ENCODE data around the gene TRAPPC3L. TPM values are rescaled to one million over a fixed set of nuclear protein-coding genes. Genes with fewer than 3 reads are reported as not detected.

TRAPPC3L gene
- total and polyA plus RNA-seq, 9 of the 15 experiments (the other 6 are each of a cell fraction or from before 2014, with no cell fraction given), result not detected

DNA sequence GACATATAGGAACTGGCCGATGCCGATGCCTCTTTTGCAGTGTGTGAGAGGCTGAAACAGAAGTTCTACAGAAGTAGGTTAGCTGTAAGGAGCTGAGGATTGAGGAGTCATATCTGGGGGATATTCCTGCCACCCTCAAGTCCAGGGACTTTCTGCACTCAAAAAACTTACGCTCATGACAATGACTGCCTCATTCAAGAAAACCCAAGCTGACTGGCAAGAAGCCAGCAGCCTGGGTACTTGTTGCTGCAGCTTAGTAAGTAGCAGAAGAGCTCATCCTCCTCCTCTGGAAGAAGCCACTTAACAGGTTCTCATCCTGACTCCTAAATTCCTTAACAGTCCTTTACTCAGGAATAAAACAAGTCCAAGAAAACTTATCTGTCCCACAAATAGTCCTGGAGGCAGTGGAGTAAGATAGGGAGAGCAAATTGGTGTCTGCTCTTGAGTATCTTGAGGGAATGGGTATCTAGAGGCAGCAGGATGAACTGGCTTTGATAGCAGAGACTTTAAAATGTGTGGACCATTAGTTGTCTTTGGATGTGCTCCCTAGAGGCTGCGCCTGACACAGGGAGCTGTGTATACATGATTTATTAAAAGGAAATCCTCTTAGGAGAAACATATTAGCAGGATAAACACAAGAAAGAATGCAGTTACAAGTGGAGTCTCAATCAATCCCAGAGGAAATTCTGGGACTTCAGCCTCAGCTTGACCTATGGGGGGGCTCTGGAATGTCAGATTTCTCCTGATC is 26.7 kb downstream of the TRAPPC3L start:
- CTCF ChIA-PET (ENCODE audit: low intra/inter-chr PET ratio), result no interaction called here
- no peaks in the 10 kb centered on the region for H3K36me3 ChIP-seq (ENCODE audit: control insufficient read depth, insufficient read depth, low read length)
- 0% methylated on average over 4 of the region's 4 CpGs for WGBS (ENCODE audit: insufficient coverage, low coverage, missing lambda C conversion rate)
- TF ChIP-seq, protein P1, sequence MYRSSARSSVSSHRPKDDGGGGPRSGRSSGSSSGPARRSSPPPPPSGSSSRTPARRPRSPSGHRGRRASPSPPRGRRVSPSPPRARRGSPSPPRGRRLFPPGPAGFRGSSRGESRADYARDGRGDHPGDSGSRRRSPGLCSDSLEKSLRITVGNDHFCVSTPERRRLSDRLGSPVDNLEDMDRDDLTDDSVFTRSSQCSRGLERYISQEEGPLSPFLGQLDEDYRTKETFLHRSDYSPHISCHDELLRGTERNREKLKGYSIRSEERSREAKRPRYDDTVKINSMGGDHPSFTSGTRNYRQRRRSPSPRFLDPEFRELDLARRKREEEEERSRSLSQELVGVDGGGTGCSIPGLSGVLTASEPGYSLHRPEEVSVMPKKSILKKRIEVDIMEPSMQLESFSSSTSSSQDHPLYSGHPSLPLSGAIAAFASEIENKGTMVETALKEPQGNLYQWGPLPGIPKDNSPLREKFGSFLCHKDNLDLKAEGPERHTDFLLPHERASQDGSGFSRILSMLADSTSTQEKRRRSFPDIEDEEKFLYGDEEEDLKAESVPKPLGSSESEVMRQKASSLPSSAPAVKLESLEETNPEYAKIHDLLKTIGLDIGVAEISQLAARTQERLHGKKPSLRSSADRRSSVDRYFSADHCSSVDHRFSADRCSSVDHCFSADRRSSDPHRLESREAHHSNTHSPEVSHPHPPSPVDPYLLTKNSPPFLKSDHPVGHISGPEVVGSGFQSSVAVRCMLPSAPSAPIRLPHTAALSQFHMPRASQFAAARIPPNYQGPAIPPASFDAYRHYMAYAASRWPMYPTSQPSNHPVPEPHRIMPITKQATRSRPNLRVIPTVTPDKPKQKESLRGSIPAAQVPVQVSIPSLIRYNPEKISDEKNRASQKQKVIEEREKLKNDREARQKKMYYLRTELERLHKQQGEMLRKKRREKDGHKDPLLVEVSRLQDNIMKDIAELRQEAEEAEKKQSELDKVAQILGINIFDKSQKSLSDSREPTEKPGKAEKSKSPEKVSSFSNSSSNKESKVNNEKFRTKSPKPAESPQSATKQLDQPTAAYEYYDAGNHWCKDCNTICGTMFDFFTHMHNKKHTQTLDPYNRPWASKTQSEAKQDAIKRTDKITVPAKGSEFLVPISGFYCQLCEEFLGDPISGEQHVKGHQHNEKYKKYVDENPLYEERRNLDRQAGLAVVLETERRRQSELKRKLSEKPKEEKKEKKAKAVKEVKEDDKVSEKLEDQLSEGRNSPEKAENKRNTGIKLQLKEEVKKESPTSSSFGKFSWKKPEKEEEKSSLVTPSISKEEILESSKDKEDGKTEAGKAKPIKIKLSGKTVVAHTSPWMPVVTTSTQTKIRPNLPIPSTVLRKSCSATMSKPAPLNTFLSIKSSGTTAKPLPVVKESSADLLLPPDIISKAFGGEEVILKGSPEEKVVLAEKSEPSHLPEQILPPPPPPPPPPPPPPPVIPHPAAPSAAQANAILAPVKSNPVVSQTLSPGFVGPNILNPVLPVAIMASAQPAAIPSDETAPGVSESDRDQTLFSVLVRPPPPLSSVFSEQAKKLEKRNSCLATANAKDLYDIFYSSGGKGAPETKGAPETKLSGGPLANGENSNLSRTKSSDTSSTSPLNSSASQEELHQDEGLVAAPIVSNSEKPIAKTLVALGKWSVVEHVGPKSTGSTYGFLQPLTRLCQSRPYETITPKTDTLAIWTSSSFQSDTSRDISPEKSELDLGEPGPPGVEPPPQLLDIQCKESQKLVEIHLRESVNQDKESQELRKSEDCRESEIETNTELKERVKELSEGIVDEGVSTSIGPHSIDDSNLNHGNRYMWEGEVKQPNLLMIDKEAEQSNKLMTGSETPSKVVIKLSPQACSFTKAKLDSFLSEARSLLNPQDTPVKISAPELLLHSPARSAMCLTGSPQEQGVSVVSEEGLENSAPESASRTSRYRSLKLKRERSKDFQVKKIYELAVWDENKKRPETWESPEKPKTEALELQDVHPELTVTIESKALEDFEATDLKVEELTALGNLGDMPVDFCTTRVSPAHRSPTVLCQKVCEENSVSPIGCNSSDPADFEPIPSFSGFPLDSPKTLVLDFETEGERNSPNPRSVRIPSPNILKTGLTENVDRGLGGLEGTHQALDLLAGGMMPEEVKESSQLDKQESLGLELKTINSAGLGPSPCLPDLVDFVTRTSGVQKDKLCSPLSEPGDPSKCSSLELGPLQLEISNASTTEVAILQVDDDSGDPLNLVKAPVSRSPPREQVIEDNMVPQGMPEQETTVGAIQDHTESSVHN (IDR thresholded peaks at IDR 0.05; ENCODE audit: borderline replicate concordance in 1 of 2, low read depth in 1 of 2), result no peak
- TF ChIP-seq, protein P2, sequence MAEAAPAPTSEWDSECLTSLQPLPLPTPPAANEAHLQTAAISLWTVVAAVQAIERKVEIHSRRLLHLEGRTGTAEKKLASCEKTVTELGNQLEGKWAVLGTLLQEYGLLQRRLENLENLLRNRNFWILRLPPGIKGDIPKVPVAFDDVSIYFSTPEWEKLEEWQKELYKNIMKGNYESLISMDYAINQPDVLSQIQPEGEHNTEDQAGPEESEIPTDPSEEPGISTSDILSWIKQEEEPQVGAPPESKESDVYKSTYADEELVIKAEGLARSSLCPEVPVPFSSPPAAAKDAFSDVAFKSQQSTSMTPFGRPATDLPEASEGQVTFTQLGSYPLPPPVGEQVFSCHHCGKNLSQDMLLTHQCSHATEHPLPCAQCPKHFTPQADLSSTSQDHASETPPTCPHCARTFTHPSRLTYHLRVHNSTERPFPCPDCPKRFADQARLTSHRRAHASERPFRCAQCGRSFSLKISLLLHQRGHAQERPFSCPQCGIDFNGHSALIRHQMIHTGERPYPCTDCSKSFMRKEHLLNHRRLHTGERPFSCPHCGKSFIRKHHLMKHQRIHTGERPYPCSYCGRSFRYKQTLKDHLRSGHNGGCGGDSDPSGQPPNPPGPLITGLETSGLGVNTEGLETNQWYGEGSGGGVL (CRISPR knock-in tag; IDR thresholded peaks at IDR 0.05), result no peak
- TF ChIP-seq NFIC (IDR thresholded peaks at IDR 0.05), result peak; percentile 81
- TF ChIP-seq, protein P3, sequence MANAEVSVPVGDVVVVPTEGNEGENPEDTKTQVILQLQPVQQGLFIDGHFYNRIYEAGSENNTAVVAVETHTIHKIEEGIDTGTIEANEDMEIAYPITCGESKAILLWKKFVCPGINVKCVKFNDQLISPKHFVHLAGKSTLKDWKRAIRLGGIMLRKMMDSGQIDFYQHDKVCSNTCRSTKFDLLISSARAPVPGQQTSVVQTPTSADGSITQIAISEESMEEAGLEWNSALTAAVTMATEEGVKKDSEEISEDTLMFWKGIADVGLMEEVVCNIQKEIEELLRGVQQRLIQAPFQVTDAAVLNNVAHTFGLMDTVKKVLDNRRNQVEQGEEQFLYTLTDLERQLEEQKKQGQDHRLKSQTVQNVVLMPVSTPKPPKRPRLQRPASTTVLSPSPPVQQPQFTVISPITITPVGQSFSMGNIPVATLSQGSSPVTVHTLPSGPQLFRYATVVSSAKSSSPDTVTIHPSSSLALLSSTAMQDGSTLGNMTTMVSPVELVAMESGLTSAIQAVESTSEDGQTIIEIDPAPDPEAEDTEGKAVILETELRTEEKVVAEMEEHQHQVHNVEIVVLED (CRISPR knock-in tag; IDR thresholded peaks at IDR 0.05), result no peak
- TF ChIP-seq, protein P4, sequence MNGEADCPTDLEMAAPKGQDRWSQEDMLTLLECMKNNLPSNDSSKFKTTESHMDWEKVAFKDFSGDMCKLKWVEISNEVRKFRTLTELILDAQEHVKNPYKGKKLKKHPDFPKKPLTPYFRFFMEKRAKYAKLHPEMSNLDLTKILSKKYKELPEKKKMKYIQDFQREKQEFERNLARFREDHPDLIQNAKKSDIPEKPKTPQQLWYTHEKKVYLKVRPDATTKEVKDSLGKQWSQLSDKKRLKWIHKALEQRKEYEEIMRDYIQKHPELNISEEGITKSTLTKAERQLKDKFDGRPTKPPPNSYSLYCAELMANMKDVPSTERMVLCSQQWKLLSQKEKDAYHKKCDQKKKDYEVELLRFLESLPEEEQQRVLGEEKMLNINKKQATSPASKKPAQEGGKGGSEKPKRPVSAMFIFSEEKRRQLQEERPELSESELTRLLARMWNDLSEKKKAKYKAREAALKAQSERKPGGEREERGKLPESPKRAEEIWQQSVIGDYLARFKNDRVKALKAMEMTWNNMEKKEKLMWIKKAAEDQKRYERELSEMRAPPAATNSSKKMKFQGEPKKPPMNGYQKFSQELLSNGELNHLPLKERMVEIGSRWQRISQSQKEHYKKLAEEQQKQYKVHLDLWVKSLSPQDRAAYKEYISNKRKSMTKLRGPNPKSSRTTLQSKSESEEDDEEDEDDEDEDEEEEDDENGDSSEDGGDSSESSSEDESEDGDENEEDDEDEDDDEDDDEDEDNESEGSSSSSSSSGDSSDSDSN (IDR thresholded peaks at IDR 0.05; ENCODE audit: borderline replicate concordance in 1 of 2, low read depth in 2 of 2, low read length in 2 of 2), result no peak

More for the DNA sequence above, 26.7 kb downstream of the TRAPPC3L start:
- intact Hi-C loops (cut with micrococcal nuclease), result no loop called here
- H3K27me3 ChIP-seq (ENCODE audit: control insufficient read depth in 2 of 2, insufficient read depth in 2 of 2, low read length in 2 of 2), result no peaks in the 10 kb centered on the region; a peak in 1 of 5 replicates
- H3K4me2 ChIP-seq (ENCODE audit: insufficient read depth, low read length), result no peak overlapping the region
- DNase-seq (ENCODE audit: extremely low read depth in 1 of 4, low spot score in 3 of 4), result peak in 1 of 4 experiments; percentile 45
- in situ Hi-C loops (cut with MboI), result no loop called here
- H2AFZ ChIP-seq (ENCODE audit: low read depth, low read length), result peak overlapping the region; percentile 51; the same call in 1 of the 2 replicates
- POLR2A ChIA-PET, result interaction anchor here (0.6 to 1.0 kb wide), 3 partner anchors 15 to 1211 kb away, joined by 3 to 5 read pairs (median 3); no protein-coding TSS in a partner anchor
- ATAC-seq, result peak; percentile 37
- peak; percentile 23 for FAIRE-seq
- H3K79me2 ChIP-seq (ENCODE audit: control insufficient read depth, insufficient read depth, low read length), result no peaks in the 10 kb centered on the region
- no peak overlapping the region for H3K4me3 ChIP-seq
- no TSS peak for BruUV-seq (replicated peaks)
- H3K9ac ChIP-seq (ENCODE audit: insufficient read depth in 1 of 2, low read depth in 2 of 2, low read length in 2 of 2), result no peak overlapping the region
- no peaks in the 10 kb centered on the region for H3K9me3 ChIP-seq (replicated peaks; ENCODE audit: control insufficient read depth, insufficient read depth, low read depth, low read length)
- no peak overlapping the region for H3K27ac ChIP-seq (ENCODE audit: extremely low read depth, low read depth, low read length)
- H4K20me1 ChIP-seq (replicated peaks; ENCODE audit: control insufficient read depth, insufficient read depth, low read length), result no peaks in the 10 kb centered on the region
- H3K9me1 ChIP-seq (ENCODE audit: control insufficient read depth, insufficient read depth, low read length), result no peaks in the 10 kb centered on the region
- no peaks in the 10 kb centered on the region for H3K4me1 ChIP-seq (replicated peaks in 1 of 2; ENCODE audit: control insufficient read depth in 2 of 2, insufficient read depth in 2 of 2, low read length in 2 of 2)
